Small intestine (tissue), 7 donors: ENCODE data around the gene TASP1. TPM values are rescaled to one million over a fixed set of nuclear protein-coding genes. Genes with fewer than 3 reads are reported as not detected.

Experiments used
- DNase-seq, 2 donors: peaks; one replicate each; pipeline versions ENCODE4 v3.0.0 to v3.0.0-alpha.2; 2013
- FAIRE-seq: peaks from 2 replicates; lab custom pipeline; 2012; peaks lifted over from hg19 to GRCh38; lab: Jason Lieb, UNC
- H3K27ac ChIP-seq, 3 donors: one replicate each; pipeline ENCODE4 v1.5.1; 2013; ENCODE audit warnings: low read length in 2 of 3, mild to moderate bottlenecking in 2 of 3, control low read depth in 1 of 3, inconsistent platforms in 1 of 3, low read depth in 1 of 3, moderate library complexity in 1 of 3
- H3K27me3 ChIP-seq, 3 donors: one replicate each; pipeline ENCODE4 v1.6.1; 2013; ENCODE audit warnings: low read length in 3 of 3, inconsistent platforms in 1 of 3; ENCODE audit not compliant: control insufficient read depth in 3 of 3, insufficient read depth in 3 of 3
- H3K36me3 ChIP-seq, 3 donors: one replicate each; pipeline ENCODE4 v1.6.1; 2013; ENCODE audit warnings: low read length in 3 of 3, inconsistent platforms in 1 of 3, low read depth in 1 of 3, mild to moderate bottlenecking in 1 of 3, moderate library complexity in 1 of 3; ENCODE audit not compliant: control insufficient read depth in 3 of 3, insufficient read depth in 2 of 3
- H3K4me1 ChIP-seq, 3 donors: one replicate each; pipeline ENCODE4 v1.6.1; 2013; ENCODE audit warnings: low read length in 2 of 3, inconsistent platforms in 1 of 3, low read depth in 1 of 3, mild to moderate bottlenecking in 1 of 3, moderate library complexity in 1 of 3; ENCODE audit not compliant: control insufficient read depth in 3 of 3, insufficient read depth in 2 of 3
- H3K4me3 ChIP-seq, 3 donors: one replicate each; pipeline ENCODE4 v1.5.1; 2013; ENCODE audit warnings: low read length in 3 of 3, control low read depth in 1 of 3, inconsistent platforms in 1 of 3, low read depth in 1 of 3, mild to moderate bottlenecking in 1 of 3, moderate library complexity in 1 of 3
- H3K9me3 ChIP-seq, 2 donors: one replicate each; pipeline ENCODE4 v1.6.1; 2013; ENCODE audit warnings: low read depth in 1 of 2, low read length in 1 of 2; ENCODE audit not compliant: control insufficient read depth in 2 of 2, insufficient read depth in 1 of 2
- WGBS, 3 donors: extraction: QIAGEN DNeasy Blood & Tissue Kit; methylation state at CpG; one replicate each; pipeline ENCODE4 v1.1.7; 2013; 5-methylcytosine and 5-hydroxymethylcytosine counted together
- polyA plus RNA-seq, 4 donors: library from polyadenylated mRNA; stranded (reverse) in 3 of 4; unstranded in 1 of 4; fragments of 200-250 nt in 3 of 4; fragments of 120-200 nt in 1 of 4; gene quantifications; one replicate each; pipeline versions ENCODE4 v1.2.1 to v1.2.3, GENCODE V29; 2013
- donor health status: healthy with polysubstance abuse.
- donor health status: control.
- donor health status: control.
- donor health status: Bipolar disorder and iron deficiency.
- donor health status: healthy.

Gene TASP1
- polyA plus RNA-seq, 4 donors = 3.0 to 13.3 (median 5.6) TPM

DNA sequence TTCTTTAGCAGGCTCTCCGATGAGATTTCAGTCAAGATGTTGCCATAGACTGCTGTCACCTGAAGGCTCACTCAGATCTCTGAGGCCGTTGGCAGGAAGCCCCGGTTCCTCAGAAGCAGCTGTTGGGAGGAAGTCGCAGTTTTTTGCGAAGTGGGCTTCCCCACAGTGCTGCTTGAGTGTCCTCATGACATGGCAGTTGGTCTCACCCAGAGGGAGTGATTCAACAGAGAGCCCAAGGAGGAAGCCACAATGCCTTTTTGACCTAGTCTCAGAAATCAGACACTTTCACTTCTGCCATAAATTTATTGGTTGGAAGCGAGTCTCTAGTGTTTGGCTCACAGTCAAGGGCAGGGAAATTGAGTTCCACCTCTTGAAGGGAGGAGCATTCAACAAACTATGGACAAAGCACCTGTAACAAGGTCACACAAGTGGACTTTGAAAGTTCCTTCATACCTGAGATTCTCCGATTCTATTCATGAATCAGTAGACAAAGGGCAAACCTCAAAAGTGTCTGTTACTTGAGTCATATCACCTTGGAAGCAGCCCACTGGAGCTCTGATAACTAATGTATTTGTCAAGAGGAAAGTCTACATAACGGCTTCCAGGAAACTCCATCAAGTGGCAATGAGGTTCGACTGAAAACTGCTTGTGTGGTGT lies 208.3 kb downstream of the TASP1 start:
- Histone ChIP-seq H3K36me3 (peaks cover 0 to 8% (median 2%) of the 10 kb centered on the region in 3 donors), H3K9me3 (peaks cover 2 to 6% of the 10 kb centered on the region in 2 donors), H3K27ac (no peak overlapping the region), H3K4me3 (no peak overlapping the region), H3K27me3 (no peaks in the 10 kb centered on the region), H3K4me1 (no peaks in the 10 kb centered on the region)
- 74 to 81% (median 76%) methylated on average over 9 of the region's 9 CpGs for WGBS, 3 donors
- DNase-seq (peak; percentile 22 to 65), FAIRE-seq (no peak)

DNA sequence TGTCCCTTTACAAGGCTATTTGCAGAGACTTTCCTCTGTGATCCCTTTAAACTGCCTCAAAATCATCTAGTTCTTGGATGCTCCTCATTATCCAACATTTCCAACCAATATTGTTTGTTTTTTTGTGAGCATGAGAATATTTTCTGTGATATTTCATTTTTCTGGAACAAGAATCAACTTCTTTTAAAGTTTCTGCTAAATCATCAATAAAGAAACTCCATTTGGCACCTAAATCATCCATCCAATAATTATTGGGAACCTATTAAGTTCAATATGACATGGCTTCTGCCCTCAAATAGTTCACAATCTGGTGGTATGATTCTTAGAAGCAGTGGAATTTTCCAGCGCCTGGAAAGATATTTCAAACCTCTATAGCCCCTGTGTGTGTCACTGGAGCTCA lies 210.0 kb downstream of the TASP1 start:
- H3K27me3 ChIP-seq = no peaks in the 10 kb centered on the region
- H3K36me3 ChIP-seq = peaks cover 0 to 3% (median 0%) of the 10 kb centered on the region in 3 donors
- no peak overlapping the region for H3K4me3 ChIP-seq
- WGBS, 3 donors = 96 to 98% (median 97%) methylated on average over 1 of the region's 1 CpG
- no peak for FAIRE-seq
- DNase-seq = no peak
- peaks cover 2 to 6% of the 10 kb centered on the region in 2 donors for H3K9me3 ChIP-seq
- peaks cover 0 to 3% (median 0%) of the 10 kb centered on the region in 3 donors for H3K4me1 ChIP-seq
- no peak overlapping the region for H3K27ac ChIP-seq

DNA sequence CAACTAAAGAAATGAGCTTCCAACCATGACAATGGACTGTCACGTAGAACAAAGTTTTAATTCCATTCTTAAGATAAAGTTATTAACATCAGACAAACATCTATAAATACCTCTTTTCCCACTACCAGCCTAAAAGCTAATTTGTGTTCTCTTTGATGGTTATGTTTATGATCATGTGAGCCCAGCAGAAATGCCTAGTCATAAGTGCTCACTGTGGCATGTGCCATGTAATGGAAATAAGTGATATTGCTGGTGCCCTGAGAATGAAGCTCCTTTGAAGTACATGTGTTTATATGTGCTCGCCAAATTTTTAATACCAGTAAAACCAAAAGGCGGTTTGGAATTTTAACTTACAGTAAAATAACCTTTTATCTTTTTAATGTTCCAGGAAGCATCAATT lies 211.9 kb downstream of the TASP1 start:
- 91 to 94% (median 92%) methylated on average over 3 of the region's 3 CpGs for WGBS, 3 donors
- Histone ChIP-seq H3K9me3 (peaks cover 2 to 6% of the 10 kb centered on the region in 2 donors), H3K27me3 (no peaks in the 10 kb centered on the region), H3K4me1 (peaks cover 0 to 3% (median 0%) of the 10 kb centered on the region in 3 donors), H3K36me3 (peaks cover 0 to 3% (median 0%) of the 10 kb centered on the region in 3 donors), H3K27ac (no peak overlapping the region), H3K4me3 (no peak overlapping the region)
- no peak for FAIRE-seq
- no peak for DNase-seq

DNA sequence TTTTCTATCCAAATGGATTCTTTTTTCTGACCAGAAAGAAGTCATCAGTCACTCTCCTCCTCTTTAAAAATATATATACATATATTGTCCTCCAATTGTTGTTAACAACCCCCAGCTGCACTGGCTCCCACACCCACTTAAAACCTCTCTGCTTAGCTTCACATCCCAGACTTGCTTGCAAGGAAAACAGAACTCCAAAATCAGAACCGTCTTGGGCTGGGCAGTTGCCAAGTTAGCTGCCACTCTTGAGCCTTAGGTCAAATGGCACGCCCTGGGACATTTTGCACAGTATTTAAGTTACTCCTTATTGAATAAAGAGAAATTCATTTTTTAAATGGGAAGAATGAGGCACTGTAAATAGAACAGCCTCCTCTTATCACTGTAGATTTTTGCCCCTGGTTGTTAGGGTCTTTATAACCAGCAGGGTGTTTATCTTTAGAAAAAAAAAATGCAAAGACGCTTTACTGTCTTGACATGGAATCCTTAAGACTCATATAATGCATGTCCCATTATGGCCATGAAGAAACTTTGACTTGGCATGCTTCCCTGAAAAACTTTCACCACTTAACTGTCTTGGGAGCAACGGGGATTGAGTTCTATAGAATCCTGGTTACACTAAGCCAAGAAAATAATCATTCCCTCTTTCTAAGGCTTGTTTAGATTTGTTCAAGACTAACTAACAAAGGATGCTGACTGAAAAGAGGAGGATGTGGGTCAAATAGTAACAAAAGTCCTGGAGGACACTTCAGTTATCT lies 213.2 kb downstream of the TASP1 start:
- peak in 1 of 2 donors; percentile 4 for DNase-seq
- Histone ChIP-seq H3K4me1 (peaks cover 0 to 3% (median 0%) of the 10 kb centered on the region in 3 donors), H3K36me3 (peaks cover 0 to 3% (median 0%) of the 10 kb centered on the region in 3 donors), H3K9me3 (peaks cover 2 to 5% of the 10 kb centered on the region in 2 donors), H3K27ac (no peak overlapping the region), H3K27me3 (no peaks in the 10 kb centered on the region), H3K4me3 (no peak overlapping the region)
- 61 to 74% (median 68%) methylated on average over 4 of the region's 4 CpGs for WGBS, 3 donors
- FAIRE-seq = no peak

DNA sequence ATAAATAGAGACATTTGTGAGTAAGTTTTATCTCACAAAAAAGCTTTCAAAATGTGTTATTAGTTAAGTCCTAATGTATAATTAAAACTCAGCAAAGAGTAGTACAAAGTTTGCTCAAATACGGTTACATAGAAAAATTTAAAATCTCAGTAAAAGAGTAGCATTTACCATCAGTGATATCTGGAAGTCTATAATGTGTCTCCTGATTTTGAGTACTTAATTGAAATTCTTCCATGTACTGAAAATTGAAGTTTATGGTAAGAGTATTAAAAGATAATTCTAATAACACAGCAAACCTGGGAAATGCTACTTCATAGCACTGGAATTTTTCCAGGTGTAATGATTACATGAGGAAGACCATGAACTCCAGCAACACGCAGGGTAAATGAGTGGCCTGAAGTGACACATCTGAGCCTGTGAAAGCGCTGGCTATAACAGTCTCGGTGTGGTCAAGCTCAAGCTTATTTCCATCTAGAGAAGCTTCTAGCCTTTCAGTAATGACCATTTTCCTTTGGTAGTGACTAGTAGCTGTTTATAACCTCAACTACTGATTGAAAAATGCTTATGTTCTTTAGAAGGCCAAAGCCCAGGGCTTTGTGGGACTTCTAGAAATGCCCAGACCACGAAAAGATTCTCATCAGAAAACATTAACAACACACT lies 214.4 kb downstream of the TASP1 start:
- Histone ChIP-seq H3K4me1 (peaks cover 0 to 3% (median 0%) of the 10 kb centered on the region in 3 donors), H3K4me3 (no peak overlapping the region), H3K27me3 (no peaks in the 10 kb centered on the region), H3K9me3 (no peaks in the 10 kb centered on the region), H3K36me3 (no peaks in the 10 kb centered on the region), H3K27ac (no peak overlapping the region)
- FAIRE-seq (no peak), DNase-seq (peak in 1 of 2 donors; percentile 13)
- WGBS, 3 donors = 78 to 88% (median 82%) methylated on average over 5 of the region's 5 CpGs

DNA sequence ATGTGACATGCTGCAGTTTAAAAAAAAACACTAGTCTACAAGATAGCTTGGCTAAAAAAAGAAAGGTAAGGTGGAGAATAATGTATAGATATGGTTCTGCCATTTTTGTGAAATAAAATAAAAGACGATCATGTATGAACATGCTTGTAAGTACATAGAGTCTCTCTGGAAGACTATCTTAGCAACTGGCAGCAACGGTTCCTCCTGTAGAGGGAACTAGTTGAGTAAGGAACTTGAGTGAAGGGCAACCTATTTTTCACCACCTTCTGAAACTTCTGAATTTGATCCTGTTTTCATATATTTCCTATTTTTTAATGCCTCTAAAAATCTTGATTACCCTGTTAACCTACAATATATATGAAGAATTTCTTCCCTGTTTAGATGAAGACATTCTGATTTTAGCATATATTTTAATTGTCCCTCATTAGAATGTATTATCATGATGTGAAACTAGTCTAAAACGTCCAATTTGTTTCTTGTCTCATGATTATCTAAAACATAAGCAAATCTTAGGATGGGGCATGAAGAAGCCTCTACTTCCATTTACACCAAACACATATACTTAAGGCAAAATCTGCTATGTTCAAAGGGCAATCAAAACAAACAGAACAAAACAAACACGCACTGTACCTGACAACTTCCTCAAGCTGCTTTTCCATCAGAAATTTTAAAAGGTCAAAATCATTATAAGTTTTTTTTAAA lies 215.1 kb downstream of the TASP1 start:
- Histone ChIP-seq H3K27me3 (no peaks in the 10 kb centered on the region), H3K9me3 (no peaks in the 10 kb centered on the region), H3K27ac (no peak overlapping the region), H3K4me1 (peaks cover 0 to 3% (median 0%) of the 10 kb centered on the region in 3 donors), H3K4me3 (no peak overlapping the region), H3K36me3 (no peaks in the 10 kb centered on the region)
- DNase-seq (no peak), FAIRE-seq (no peak)
- 69 to 79% (median 75%) methylated on average over 4 of the region's 4 CpGs for WGBS, 3 donors

DNA sequence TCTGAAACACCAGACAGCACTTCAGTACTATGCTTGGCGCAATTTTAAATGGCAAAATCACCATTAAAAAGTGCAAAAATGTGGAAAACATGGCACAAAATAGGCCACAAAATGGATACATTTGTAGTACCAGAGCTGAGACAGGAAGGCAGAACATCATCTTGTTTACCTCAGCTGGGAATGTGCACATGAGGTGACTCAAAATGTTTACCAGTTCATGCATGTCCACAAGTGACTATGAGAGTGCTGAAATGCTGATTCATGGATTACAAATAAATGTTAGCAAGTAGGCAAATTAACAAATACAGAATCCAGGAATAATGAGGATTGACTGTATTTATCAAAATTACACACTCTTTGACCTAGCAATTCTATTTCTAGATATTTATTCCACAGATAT lies 216.1 kb downstream of the TASP1 start:
- Histone ChIP-seq H3K4me3 (no peak overlapping the region), H3K27me3 (no peaks in the 10 kb centered on the region), H3K9me3 (no peaks in the 10 kb centered on the region), H3K36me3 (no peaks in the 10 kb centered on the region), H3K4me1 (peaks cover 0 to 3% (median 0%) of the 10 kb centered on the region in 3 donors), H3K27ac (no peak overlapping the region)
- FAIRE-seq = no peak
- WGBS, 3 donors = 92 to 99% (median 98%) methylated on average over 1 of the region's 1 CpG
- DNase-seq = no peak

DNA sequence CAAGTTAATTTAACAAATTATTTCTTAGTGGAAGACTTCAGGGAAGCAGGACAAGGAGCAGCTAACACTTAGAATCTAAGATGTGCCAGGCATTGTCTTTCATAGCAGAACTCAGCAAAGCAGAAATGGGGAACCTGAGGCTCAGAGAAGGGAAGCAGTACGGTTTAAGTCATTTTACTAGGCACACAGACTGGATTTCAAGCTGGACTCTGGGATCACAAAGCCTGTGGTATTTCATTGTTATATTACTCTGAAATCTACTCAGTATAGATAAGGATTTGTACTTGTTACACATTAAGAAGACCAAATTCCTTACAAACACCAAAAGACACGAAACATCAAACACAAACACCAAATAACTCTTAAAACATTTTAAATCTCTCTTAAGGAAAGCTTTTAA lies 218.1 kb downstream of the TASP1 start:
- no peak for FAIRE-seq
- WGBS, 3 donors = 51 to 69% (median 68%) methylated on average over 2 of the region's 2 CpGs
- Histone ChIP-seq H3K4me3 (no peak overlapping the region), H3K27me3 (no peaks in the 10 kb centered on the region), H3K4me1 (peaks cover 0 to 3% (median 0%) of the 10 kb centered on the region in 3 donors), H3K36me3 (peaks cover 0 to 5% (median 4%) of the 10 kb centered on the region in 3 donors), H3K9me3 (no peaks in the 10 kb centered on the region), H3K27ac (no peak overlapping the region)
- no peak for DNase-seq
